Nucleus accumbens (tissue), 56 donors: Measurements from ENCODE around the gene OLFML2B.

Experiments used
- DNase-seq, 56 donors: peaks; one replicate each; lab custom pipeline; 2025; lab: John Stamatoyannopoulos, UW

OLFML2B gene

GRCh38 chr1:162009501-162010174 is 14.0 kb downstream of the OLFML2B start:
- DNase-seq, result peak in 7 of 56 donors; percentile 6 to 50 (median 24)

- no peak for DNase-seq
Measured at GRCh38 chr1:162008799-162009198, 14.9 kb downstream of the OLFML2B start.

DNA sequence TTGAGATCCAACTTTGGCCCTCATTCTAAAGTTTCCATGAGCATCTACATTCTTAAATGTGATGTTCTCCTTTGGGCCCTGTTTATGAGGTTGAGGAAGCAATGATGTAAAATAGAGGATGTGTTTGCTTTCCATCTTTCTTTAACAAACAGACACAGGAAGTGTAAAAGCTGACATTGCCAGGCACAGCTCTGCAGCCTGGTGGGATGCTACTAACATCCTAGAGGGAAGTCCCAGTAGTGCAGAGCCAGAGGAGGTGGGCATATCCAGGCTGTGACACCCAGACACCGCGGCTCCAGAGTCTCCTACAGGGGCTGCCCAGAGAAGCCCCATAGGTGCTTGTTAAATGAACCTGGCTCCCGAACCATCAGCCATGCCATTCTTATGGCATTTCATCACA is 16.2 kb downstream of the OLFML2B start:
- no peak for DNase-seq

DNA sequence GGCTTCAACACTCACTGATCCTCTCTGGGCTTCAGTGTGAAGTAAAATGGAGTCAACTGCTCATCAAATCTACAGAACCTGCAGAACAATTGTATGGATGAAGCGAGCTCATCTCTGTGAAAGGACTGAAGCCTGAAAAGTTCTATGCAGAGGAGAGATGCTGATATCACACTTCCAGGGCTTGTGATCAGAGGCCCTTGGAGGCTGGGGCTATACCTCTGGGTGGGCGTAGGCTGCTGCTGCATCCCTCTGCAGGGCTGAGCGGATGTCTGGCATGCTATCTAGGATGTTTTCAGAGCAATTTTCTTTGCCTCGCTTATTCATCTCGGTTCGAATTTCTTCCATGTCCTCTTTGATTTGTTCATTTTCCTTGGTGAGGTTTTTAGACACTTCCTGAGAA is 17.6 kb downstream of the OLFML2B start:
- DNase-seq, result no peak

DNA sequence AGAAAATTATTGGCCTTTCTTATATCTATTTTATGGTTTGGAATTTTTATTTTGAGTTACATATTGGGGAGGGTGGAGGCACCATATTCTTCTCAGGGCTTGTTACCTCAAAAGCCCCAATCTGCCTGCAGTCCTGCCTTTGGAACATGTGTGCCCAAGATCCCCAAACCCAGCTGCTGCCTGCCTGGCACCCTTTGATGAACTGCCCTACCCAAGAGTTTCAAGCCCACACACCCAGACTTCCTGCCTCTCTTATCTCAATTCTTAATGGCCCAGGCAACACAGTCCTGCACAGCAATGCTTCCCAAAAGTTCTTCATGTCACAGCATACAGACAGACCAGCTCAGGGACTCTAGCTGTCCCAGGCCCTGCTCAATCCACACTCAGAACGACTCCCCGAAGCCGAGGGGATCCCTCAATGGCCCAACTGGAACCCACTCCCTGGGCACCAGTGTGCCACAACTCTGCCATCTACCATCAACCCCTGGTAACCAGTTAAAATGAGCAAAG is 19.2 kb downstream of the OLFML2B start:
- DNase-seq, result no peak

GRCh38 chr1:162003830-162004215 is 19.8 kb downstream of the OLFML2B start:
- peak in 10 of 56 donors; percentile 14 to 38 (median 22) for DNase-seq

DNA sequence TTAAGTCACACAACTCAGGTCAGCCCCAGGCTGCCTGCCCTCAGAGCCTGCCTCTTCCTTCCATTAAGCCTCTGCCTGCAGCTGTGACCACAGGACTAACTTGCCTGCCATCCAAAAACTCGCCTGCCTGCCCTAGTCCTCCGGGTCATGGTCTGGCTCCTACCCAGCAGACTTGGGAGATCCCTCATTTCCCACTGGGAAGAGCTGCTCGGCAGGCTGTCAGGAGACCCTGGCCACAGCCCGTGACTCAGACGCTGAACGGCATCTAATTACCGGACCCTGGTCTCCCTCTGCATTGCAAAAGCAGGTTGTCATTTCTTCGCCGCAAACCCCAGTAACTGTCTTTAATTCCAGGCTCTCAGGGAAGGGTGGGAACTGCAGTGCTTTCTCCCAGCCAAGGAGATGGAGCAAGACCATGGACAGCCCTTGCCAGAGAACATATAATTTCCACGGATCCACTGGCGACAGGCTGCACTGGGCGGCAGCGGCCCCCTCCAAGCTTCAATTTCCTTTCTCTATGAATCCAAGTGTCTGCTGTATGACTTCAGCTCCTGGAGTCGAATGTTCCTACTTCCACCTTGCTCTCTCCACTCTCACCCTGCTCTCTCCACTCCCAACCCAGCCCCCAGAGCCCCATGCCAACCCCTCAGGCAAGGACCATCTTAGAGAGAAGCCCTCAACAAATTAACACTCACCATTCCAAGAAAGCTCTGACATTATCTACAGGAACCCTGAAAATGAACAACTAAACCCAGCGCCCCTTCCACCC is 20.4 kb downstream of the OLFML2B start:
- DNase-seq, result peak in 1 of 56 donors; percentile 3

- no peak for DNase-seq
Measured at GRCh38 chr1:162000053-162000420, 23.6 kb downstream of the OLFML2B start.

DNA sequence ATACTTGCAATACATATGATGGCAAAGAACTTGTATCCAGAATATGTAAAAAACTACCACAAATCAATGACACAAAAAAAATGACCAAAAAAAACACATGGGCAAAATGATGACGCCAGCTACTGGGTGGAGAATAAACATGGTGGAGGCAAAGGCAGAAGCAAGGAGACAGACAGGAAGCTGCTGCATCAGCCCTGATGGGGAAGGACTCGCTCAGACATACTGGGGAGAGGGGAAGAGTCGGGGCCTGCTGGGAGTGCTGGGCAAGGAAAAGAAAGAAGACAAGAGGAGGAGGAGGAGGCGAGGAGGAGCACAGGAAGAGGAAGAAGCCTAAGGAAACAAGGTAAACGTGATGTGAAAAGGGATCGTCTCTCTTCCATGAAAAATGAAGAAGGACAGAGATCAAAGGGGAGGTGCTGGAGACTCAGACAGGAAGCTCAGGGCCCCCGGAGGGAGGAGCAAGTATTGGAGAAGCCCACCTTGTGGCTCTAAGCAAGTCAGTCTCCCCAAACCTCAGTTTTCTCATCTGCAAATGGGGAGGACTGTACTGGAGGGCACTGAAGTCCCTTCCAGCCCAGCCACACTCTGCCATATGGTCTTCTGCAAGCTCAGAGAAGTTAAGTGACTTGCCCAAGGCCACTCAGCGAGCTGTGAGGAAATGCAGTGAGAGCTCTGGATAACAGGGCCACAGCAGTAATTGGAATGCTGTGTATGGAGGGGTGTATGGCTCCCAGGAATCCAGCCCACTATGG is 24.2 kb downstream of the OLFML2B start:
- DNase-seq, result no peak

GRCh38 chr1:161998811-161999210 is 24.9 kb downstream of the OLFML2B start:
- DNase-seq, result no peak

- DNase-seq, result no peak
Measured at GRCh38 chr1:161997152-161997551, 26.5 kb downstream of the OLFML2B start.

DNA sequence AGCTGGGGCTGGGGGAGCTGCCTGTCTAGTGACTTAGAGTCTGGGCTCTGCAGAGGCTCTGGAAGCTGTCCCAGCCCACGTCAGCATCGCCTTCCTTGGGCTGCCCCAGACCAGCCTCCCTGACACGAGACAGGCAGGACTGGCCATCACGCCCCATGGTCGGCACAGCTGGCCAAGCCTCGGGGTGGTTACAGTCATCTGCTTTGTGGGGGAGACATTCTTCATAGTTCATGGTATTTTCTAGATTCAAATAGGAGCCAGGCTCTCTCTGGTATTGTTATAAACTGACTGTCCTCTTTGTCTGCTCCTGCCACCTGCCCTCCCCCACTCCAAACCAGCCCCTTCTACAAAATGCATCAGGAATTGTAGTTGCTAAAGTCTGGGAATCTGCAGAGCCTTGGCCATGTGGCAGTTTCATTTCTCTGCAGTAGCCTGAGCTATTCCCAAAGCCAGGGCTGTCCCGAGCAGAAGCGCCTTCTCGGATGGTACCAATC is 29.4 kb downstream of the OLFML2B start:
- peak in 51 of 56 donors; percentile 23 to 92 (median 71) for DNase-seq

GRCh38 chr1:161993576-161993975 is 30.1 kb downstream of the OLFML2B start:
- no peak for DNase-seq

GRCh38 chr1:161989786-161990185 is 33.9 kb downstream of the OLFML2B start:
- no peak for DNase-seq

DNA sequence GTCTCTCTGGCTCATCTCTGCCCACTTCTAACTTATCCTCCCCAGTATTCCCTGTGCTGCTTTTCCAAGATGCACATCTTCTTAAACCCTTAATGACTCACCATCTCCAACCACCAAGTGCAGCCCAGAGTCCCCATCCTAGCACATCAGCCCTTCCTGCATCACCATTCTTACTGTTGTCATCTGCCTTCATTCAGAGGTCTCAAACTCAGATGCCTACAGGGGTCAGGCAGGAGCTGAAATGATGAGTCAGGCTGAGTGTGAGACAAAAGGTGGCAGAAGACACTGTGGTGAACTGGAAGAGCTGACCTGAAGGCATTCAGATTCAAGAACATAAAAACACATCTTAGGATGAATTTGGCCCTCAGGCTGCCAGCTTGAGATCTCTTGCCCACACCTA is 34.6 kb downstream of the OLFML2B start:
- DNase-seq, result no peak

DNA sequence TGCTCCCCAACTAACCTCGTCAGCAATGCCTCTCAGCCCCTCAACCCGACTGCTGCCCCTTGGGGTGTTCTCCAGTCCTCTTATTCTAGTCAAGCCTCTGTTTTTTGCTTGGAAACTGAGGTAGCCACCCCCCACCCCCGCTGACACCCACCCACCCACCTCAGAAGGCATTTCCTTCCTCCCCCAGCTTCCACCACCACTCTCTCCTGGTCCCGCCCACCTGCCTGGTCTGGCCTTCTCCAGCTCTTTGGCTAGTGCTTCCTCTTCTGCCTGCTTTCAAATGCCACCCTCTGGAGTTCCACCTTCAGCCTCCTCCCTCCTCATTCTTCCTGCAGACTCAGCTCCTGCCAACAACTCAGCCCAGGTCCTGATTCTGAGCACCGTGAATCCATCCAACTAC is 35.3 kb downstream of the OLFML2B start:
- DNase-seq, result no peak

- DNase-seq, result no peak
Measured at GRCh38 chr1:161987872-161988271, 35.8 kb downstream of the OLFML2B start.

DNA sequence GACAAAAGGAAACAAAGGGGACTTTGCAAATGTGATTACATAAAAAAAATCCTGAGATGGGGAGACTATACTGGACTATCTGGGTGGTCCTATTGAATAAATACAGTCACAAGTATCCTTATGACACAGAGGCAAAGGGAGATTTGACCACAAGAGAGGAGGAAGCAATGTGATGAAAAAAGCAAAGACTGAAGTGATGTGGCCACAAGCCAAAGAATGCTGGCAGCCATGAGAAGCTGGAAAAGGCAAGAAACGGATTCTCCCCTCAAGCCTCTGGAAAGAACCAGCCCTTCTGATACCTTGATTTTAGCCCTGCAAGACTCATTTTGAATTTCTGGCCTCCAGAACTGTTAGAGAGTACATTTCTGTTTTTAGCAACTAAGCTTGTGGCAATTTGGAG is 36.4 kb downstream of the OLFML2B start:
- no peak for DNase-seq

DNA sequence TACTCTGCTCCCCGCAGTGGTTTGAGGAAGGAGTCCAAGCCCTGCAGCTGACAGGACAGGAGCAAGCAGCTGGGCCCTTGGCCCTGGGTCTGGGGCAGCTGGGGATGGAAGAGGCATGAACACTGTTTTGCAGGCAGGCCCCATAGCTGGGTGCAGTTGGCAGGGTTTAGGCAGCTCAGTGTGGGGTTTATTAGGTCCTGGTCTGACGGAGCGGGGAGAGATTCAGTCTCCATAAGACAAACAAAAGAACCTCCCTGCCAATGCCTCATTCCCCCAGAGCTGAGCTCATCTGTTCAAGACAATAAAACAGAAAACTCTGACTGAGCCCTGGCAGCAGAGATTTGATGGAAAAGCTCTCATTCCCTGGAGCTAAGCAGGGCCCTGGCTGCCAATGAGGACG is 37.3 kb downstream of the OLFML2B start:
- peak in 41 of 56 donors; percentile 9 to 83 (median 40) for DNase-seq

DNA sequence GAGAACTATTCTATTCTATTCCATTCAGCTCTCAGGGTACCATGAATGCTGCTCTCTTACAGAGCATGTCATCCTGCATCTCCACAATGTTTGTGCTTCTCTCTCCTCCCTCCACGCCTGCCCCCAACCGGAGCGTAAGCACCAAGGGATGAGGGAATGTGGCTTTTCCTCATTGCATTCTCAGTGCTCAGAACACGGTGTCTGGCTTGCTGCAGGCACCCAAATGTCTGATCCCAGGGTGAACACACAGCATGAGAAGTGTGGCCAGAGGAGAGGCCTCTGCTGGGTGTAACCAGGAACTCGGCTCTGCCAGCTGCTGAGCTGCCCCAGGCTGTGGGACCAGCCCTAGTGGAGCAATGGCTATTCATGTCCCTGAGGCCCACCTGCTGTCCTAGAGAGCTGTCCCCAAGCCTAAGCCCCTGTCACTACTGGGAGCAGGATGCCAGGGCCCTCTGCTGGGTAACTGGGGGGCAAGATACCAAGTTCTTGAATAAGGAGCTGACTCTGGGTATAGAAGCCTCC is 38.3 kb downstream of the OLFML2B start:
- DNase-seq, result no peak

GRCh38 chr1:161983725-161984124 is 39.9 kb downstream of the OLFML2B start:
- no peak for DNase-seq
